GM12865 (cell line): Measurements from ENCODE around the gene ARHGEF11.

Experiments
- DNase-seq: peaks from one replicate; pipeline ENCODE4 v3.0.0; 2010; ENCODE audit warnings: low read depth
- H3K4me3 ChIP-seq: 2 replicates; pipeline ENCODE4 v1.5.1; 2011; ENCODE audit warnings: mild to moderate bottlenecking, low read depth, low read length, control low read depth
- TF ChIP-seq, protein P1 (sequence below): IDR thresholded peaks from 2 replicates; pipeline ENCODE4 v1.5.1; 2011; ENCODE audit warnings: low read length, control low read depth, low read depth, inconsistent platforms; ENCODE audit not compliant: insufficient read depth; ENCODE audit errors: missing control alignments

The ARHGEF11 gene

GRCh38 chr1:156887734-156888133, 157.8 kb downstream of the ARHGEF11 start:
- TF ChIP-seq, protein P1, sequence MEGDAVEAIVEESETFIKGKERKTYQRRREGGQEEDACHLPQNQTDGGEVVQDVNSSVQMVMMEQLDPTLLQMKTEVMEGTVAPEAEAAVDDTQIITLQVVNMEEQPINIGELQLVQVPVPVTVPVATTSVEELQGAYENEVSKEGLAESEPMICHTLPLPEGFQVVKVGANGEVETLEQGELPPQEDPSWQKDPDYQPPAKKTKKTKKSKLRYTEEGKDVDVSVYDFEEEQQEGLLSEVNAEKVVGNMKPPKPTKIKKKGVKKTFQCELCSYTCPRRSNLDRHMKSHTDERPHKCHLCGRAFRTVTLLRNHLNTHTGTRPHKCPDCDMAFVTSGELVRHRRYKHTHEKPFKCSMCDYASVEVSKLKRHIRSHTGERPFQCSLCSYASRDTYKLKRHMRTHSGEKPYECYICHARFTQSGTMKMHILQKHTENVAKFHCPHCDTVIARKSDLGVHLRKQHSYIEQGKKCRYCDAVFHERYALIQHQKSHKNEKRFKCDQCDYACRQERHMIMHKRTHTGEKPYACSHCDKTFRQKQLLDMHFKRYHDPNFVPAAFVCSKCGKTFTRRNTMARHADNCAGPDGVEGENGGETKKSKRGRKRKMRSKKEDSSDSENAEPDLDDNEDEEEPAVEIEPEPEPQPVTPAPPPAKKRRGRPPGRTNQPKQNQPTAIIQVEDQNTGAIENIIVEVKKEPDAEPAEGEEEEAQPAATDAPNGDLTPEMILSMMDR = no peak
- no peak overlapping the region for H3K4me3 ChIP-seq
- no peak for DNase-seq

GRCh38 chr1:156887317-156887716, 158.2 kb downstream of the ARHGEF11 start:
- TF ChIP-seq, protein P1 = no peak
- H3K4me3 ChIP-seq = no peak overlapping the region
- no peak for DNase-seq

DNA sequence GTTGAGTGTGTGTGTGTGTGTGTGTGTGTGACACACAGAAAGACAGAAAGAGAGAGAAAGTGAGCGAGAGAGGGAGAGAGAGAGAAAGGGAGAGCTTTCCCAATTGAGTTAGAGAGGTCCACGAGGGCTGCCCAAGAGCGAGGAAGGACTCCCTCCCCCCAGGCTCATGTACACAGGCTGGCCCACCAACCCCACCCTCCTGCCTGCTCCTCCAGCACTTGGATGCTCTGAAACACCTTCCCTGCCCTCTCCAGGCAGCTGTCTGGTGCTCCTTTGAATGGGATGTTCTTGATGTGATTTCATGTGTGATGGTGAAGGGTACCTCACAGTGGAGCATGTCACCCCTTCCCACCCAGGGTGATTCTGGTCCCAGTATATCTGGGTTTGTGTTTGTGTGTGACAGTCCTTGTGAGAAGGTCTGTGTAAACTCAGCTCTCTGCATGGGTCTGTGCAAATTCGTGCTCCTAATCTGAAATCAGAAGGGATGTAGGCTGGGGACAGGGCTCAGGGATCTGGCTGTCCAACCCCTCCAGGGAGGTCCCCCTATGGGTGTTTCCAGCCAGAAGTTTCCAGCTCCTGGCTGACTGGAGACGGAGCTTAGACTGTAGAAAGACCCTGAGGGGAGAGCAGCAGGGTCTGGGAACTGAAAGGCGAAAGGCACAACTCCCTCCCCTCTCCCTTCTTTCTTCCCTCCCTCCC, 158.8 kb downstream of the ARHGEF11 start:
- H3K4me3 ChIP-seq = no peak overlapping the region
- TF ChIP-seq, protein P1 = no peak
- DNase-seq = no peak

- TF ChIP-seq, protein P1 = no peak
- no peak for DNase-seq
- no peak overlapping the region for H3K4me3 ChIP-seq
Measured at GRCh38 chr1:156885880-156886355, 159.6 kb downstream of the ARHGEF11 start.

DNA sequence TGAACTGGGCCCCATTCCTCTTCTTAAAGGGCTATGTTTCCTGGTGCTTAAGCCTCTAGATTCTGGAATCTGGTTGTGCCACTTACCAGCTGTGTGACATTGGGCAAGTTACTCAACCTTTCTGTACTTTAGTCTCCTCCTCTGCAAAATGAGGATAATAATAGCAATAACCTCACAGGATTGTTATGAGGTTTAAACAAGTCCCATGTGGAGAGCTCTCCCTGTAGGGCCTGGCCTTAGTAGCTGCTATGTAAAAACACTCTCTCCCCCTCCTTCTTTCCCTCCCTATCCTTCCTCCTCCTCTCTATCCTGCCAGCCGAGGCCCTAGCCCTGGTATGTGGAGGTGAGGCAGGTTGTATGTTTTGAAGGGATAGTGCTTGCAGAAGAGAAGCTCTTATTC, 160.2 kb downstream of the ARHGEF11 start:
- TF ChIP-seq, protein P1 = no peak
- no peak overlapping the region for H3K4me3 ChIP-seq

More for the DNA sequence above, 160.2 kb downstream of the ARHGEF11 start:
- no peak for DNase-seq
